ENCODE data around the gene IL17RC. TPM values are rescaled to one million over a fixed set of nuclear protein-coding genes. Genes with fewer than 3 reads are reported as not detected.

Gene IL17RC
- total and polyA plus RNA-seq, 2 donors (not counting 3 experiments of a cell fraction or from before 2014, with no cell fraction given) = 18.7 to 19.9 TPM

DNA sequence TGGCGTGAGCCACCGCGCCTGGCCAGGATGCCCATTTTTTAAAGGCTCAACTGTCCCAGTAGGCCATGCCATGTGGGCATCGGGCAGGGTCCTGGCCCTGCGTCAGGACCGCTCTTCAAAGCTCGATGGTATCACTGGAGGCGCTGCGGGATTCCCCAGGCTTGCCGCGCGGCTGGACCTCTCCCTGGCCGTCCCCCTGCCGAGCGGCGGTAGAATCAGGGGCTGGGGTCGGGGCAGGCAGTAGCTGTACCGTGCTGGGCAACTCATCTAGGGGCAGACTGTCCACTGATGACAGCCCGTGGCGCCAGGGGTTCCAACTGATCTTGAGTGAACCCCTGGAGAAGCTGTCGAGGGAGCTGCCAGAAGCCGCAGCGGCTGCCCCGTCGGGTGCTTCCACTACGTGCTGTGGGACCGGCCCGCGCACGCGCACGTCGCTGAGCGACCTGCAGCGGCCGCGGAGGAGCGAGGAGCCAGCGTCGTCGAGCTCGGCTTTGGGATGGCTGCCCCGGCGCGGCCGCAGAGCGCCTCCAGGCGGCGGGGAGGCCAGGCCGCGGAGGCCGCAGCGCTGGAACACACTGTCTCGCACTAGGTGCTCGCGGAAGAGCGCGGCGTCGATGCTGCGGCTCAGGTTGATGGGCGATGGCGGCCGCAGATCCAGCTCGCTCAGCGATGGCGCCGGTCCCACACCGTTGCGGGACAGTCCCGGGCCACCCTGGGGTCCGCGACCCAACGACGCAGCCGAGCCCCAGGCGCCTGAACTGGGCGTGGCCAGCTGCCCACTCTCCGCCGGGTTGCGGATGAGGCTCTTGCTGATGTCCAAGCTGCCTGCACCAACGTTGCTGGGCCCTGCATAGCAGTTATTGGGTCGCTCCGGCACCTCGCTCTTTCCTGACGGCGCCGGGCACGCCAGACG is 29.5 kb downstream of the IL17RC start:
- no peaks in the 10 kb centered on the region for H3K79me2 ChIP-seq (ENCODE audit: control insufficient read depth, insufficient read depth, low read length)
- peak overlapping the region; percentile 27 to 60 (median 34) for H3K4me3 ChIP-seq (replicated peaks in 1 of 3; ENCODE audit: insufficient read depth in 1 of 3, low read depth in 1 of 3, low read length in 3 of 3)
- TSS peak; percentile 17 for BruUV-seq (replicated peaks)
- no peaks in the 10 kb centered on the region for H3K27me3 ChIP-seq (ENCODE audit: control insufficient read depth in 2 of 2, insufficient read depth in 2 of 2, low read length in 2 of 2)
- intact Hi-C loops (cut with micrococcal nuclease) (loop anchor here (1.0 to 5.0 kb wide), 11 partner anchors 13 to 376 kb away; partner anchors contain the start of genes CRELD1, EMC3, JAGN1 and OGG1), dilution Hi-C loops (cut with MboI; ENCODE audit: extremely low pct_ligation_motif_present, low sequenced_read_pairs) (no loop called here)
- H3K9ac ChIP-seq (replicated peaks; ENCODE audit: extremely low read depth, insufficient read depth, low read length) = peak overlapping the region; percentile 33
- TF ChIP-seq JUN (IDR thresholded peaks at IDR 0.05; ENCODE audit: borderline replicate concordance, insufficient read depth, insufficient read length, low read depth) = no peak
- TF ChIP-seq GATA2 (IDR thresholded peaks at IDR 0.05; ENCODE audit: insufficient read depth, insufficient read length, low read depth, low read length) = no peak
- peak; percentile 25 for TF ChIP-seq MYC (IDR thresholded peaks at IDR 0.05; ENCODE audit: low read depth, low read length)
- peak; percentile 82 for TF ChIP-seq POLR2A (IDR thresholded peaks at IDR 0.05; ENCODE audit: low read depth, low read length)
- TF ChIP-seq MAX (IDR thresholded peaks at IDR 0.05; ENCODE audit: insufficient read depth, insufficient read length) = no peak
- no peak for TF ChIP-seq FOS (IDR thresholded peaks at IDR 0.05; ENCODE audit: borderline replicate concordance, insufficient read depth, low read length)
- TF ChIP-seq CTCF (IDR thresholded peaks at IDR 0.05; ENCODE audit: extremely low read depth in 1 of 2, insufficient read depth in 1 of 2, low read depth in 1 of 2, low read length in 2 of 2) = peak; percentile 83 to 85
- TF ChIP-seq POLR2AphosphoS5 (IDR thresholded peaks at IDR 0.05; ENCODE audit: insufficient read depth, low read depth, low read length) = peak; percentile 71
- TF ChIP-seq EZH2 (IDR thresholded peaks at IDR 0.05; ENCODE audit: borderline replicate concordance, low read depth, low read length, severe bottlenecking) = no peak
- no peaks in the 10 kb centered on the region for H3K9me3 ChIP-seq (replicated peaks; ENCODE audit: control insufficient read depth, insufficient read depth, low read length)
- ChIA-PET POLR2A (interaction anchor here (0.6 to 1.3 kb wide), 6 partner anchors 11 to 363 kb away, joined by 3 to 14 read pairs (median 4); partner anchors contain the start of gene CRELD1), CTCF (interaction anchor here (0.6 to 2.5 kb wide), 76 partner anchors 8 to 593 kb away, joined by 3 to 105 read pairs (median 4); partner anchors contain the start of genes ARPC4, CIDEC, CRELD1 and EMC3)
- peak overlapping the region; percentile 81 for H2AFZ ChIP-seq (ENCODE audit: low read depth, low read length)
- no peak overlapping the region for H3K27ac ChIP-seq (ENCODE audit: insufficient read depth, low read depth, low read length)
- peak overlapping the region; percentile 47 for H3K4me2 ChIP-seq (ENCODE audit: insufficient read depth, low read length)
- peak; percentile 83 for FAIRE-seq
- H4K20me1 ChIP-seq (replicated peaks; ENCODE audit: control insufficient read depth, extremely low read depth, insufficient read depth, low read length) = no peaks in the 10 kb centered on the region
- DNase-seq (ENCODE audit: low read depth, low spot score) = peak; percentile 94
- no peaks in the 10 kb centered on the region for H3K36me3 ChIP-seq (ENCODE audit: control insufficient read depth in 2 of 2, extremely low read depth in 1 of 2, insufficient read depth in 2 of 2, low read length in 2 of 2)
- H3K9me1 ChIP-seq (replicated peaks; ENCODE audit: control insufficient read depth, extremely low read depth, insufficient read depth, low read length) = no peaks in the 10 kb centered on the region
- H3K4me1 ChIP-seq (ENCODE audit: control insufficient read depth, extremely low read depth, insufficient read depth, low read length) = peaks cover 3% of the 10 kb centered on the region

All from endothelial cell of umbilical vein (primary cell).